Naive thymus-derived CD4-positive, alpha-beta T cell (primary cell): ENCODE data around the gene GNA14. TPM values are rescaled to one million over a fixed set of nuclear protein-coding genes. Genes with fewer than 3 reads are reported as not detected.

ENCODE experiments used
- ATAC-seq: fragments of 150-1000 bp; cut with Tn5 transposase; 2 replicates; pipeline ENCODE4 v1.10.0; 2021; ENCODE audit warnings: mild to moderate bottlenecking, moderate library complexity
- CTCF ChIA-PET: fragments of 350-600 bp; sonication (Branson Sonifier 250); formaldehyde crosslinking; loops from one replicate; lab custom pipeline; 2021; ENCODE audit warnings: antibody characterized with exemption; lab: Charles Lee
- POLR2A ChIA-PET: fragments of 350-600 bp; sonication (Branson Sonifier 250); formaldehyde crosslinking; loops from one replicate; lab custom pipeline; 2021; ENCODE audit warnings: antibody characterized with exemption, inconsistent platforms; lab: Charles Lee
- DNase-seq, 9 donors: peaks; one replicate each; pipeline versions ENCODE4 v3.0.0 to v3.0.0-alpha.2; 2020 to 2022; ENCODE audit warnings: mixed read lengths in 1 of 9
- H3K27ac ChIP-seq: one replicate; pipeline ENCODE4 v1.7.0; 2013; ENCODE audit warnings: mild to moderate bottlenecking, low read depth, low read length, moderate library complexity
- H3K27me3 ChIP-seq, 2 donors: one replicate each; pipeline ENCODE4 v1.7.0; 2013; ENCODE audit warnings: low read length in 2 of 2, mild to moderate bottlenecking in 2 of 2, moderate library complexity in 2 of 2; ENCODE audit not compliant: control insufficient read depth in 2 of 2, insufficient read depth in 2 of 2
- H3K36me3 ChIP-seq, 3 experiments: 1 replicate in 2 of 3; 2 replicates in 1 of 3; pipeline ENCODE4 v1.7.0; 2013; ENCODE audit warnings: low read length in 3 of 3, mild to moderate bottlenecking in 3 of 3, moderate library complexity in 1 of 3; ENCODE audit not compliant: insufficient read depth in 3 of 3, control insufficient read depth in 2 of 3
- H3K4me1 ChIP-seq, 2 donors: one replicate each; pipeline ENCODE4 v1.7.0; 2013; ENCODE audit warnings: low read length in 2 of 2, mild to moderate bottlenecking in 2 of 2, moderate library complexity in 1 of 2; ENCODE audit not compliant: control insufficient read depth in 2 of 2, insufficient read depth in 2 of 2
- H3K4me3 ChIP-seq: 2 replicates; pipeline ENCODE4 v1.7.0; 2013; ENCODE audit warnings: mild to moderate bottlenecking, low read length
- H3K9me3 ChIP-seq, 3 experiments: 1 replicate in 2 of 3; 2 replicates in 1 of 3; pipeline ENCODE4 v1.7.0; 2013; ENCODE audit warnings: low read length in 3 of 3; ENCODE audit not compliant: control insufficient read depth in 2 of 3
- H3K27ac Mint-ChIP-seq, 9 donors: one replicate each; pipeline ENCODE4 v1.8.0; 2020 to 2022; ENCODE audit warnings: mixed read lengths in 9 of 9, mild to moderate bottlenecking in 8 of 9, moderate library complexity in 5 of 9, inconsistent platforms in 2 of 9
- H3K27me3 Mint-ChIP-seq, 5 donors: one replicate each; pipeline ENCODE4 v1.8.0; 2021 to 2022; ENCODE audit warnings: mixed read lengths in 5 of 5, mild to moderate bottlenecking in 1 of 5
- H3K36me3 Mint-ChIP-seq, 5 donors: one replicate each; pipeline ENCODE4 v1.8.0; 2020 to 2022; ENCODE audit warnings: mixed read lengths in 5 of 5, mild to moderate bottlenecking in 3 of 5, inconsistent platforms in 1 of 5
- H3K4me1 Mint-ChIP-seq, 7 donors: one replicate each; pipeline ENCODE4 v1.8.0; 2020 to 2022; ENCODE audit warnings: mixed read lengths in 7 of 7, mild to moderate bottlenecking in 3 of 7, inconsistent platforms in 1 of 7
- H3K4me3 Mint-ChIP-seq, 10 donors: one replicate each; pipeline ENCODE4 v1.8.0; 2020 to 2022; ENCODE audit warnings: mild to moderate bottlenecking in 10 of 10, mixed read lengths in 10 of 10, moderate library complexity in 6 of 10, inconsistent platforms in 2 of 10
- H3K9me3 Mint-ChIP-seq, 11 donors: one replicate each; pipeline ENCODE4 v1.8.0; 2020 to 2022; ENCODE audit warnings: mixed read lengths in 11 of 11, mild to moderate bottlenecking in 4 of 11, inconsistent platforms in 1 of 11, moderate library complexity in 1 of 11
- intact Hi-C, 2 donors: fragments of 100-400 bp; cut with micrococcal nuclease; formaldehyde crosslinking; loops; one replicate each; pipeline ENCODE4 v1.15.1; 2023
- polyA plus RNA-seq, 2 donors: library from polyadenylated mRNA; unstranded; fragments of 300-500 nt; fragmentation: Illumina TruSeq; gene quantifications; one replicate each; pipeline ENCODE4 v1.2.3, GENCODE V29; 2021
- total RNA-seq, 6 experiments: library from RNA in 5 of 6; stranded (reverse) in 5 of 6; gene quantifications; 1 replicate in 5 of 6; 2 replicates in 1 of 6; pipeline ENCODE4 v1.2.3 and lab custom pipeline; 2021 to 2026

The GNA14 gene
- total and polyA plus RNA-seq, 7 experiments from 2014 or later = 0.34 TPM; not detected in 6

- Histone ChIP-seq H3K36me3 (no peaks in the 10 kb centered on the region), H3K27ac (no peak overlapping the region), H3K4me3 (no peak overlapping the region), H3K9me3 (peaks cover 0 to 4% (median 0%) of the 10 kb centered on the region in 3 experiments), H3K4me1 (no peaks in the 10 kb centered on the region), H3K27me3 (no peaks in the 10 kb centered on the region)
- Mint-ChIP-seq H3K4me1 (no peaks in the 10 kb centered on the region), H3K9me3 (peaks cover 0 to 9% (median 4%) of the 10 kb centered on the region in 11 donors), H3K27ac (no peak overlapping the region), H3K27me3 (peaks cover 0 to 4% (median 2%) of the 10 kb centered on the region in 5 donors), H3K36me3 (no peaks in the 10 kb centered on the region), H3K4me3 (no peak overlapping the region)
- ATAC-seq (no peak), DNase-seq (no peak)
- intact Hi-C loops = no loop called here
- ChIA-PET CTCF (no interaction called here), POLR2A (no interaction called here)
Measured at GRCh38 chr9:77547106-77547730, 100.9 kb downstream of the GNA14 start.

GRCh38 chr9:77546376-77546950, 101.7 kb downstream of the GNA14 start:
- no peak overlapping the region for H3K27ac ChIP-seq
- CTCF ChIA-PET = no interaction called here
- H3K9me3 Mint-ChIP-seq = peaks cover 0 to 16% (median 9%) of the 10 kb centered on the region in 11 donors

GRCh38 chr9:77544546-77544945, 103.6 kb downstream of the GNA14 start:
- Histone ChIP-seq H3K36me3 (no peaks in the 10 kb centered on the region), H3K9me3 (peaks cover 0 to 18% (median 0%) of the 10 kb centered on the region in 3 experiments), H3K4me1 (no peaks in the 10 kb centered on the region), H3K27me3 (no peaks in the 10 kb centered on the region), H3K27ac (no peak overlapping the region), H3K4me3 (no peak overlapping the region)
- ChIA-PET CTCF (no interaction called here), POLR2A (no interaction called here)
- ATAC-seq (no peak), DNase-seq (no peak)
- Mint-ChIP-seq H3K27ac (no peak overlapping the region), H3K4me1 (no peaks in the 10 kb centered on the region), H3K36me3 (peaks cover 0 to 13% (median 0%) of the 10 kb centered on the region in 5 donors), H3K27me3 (peaks cover 0 to 10% (median 4%) of the 10 kb centered on the region in 5 donors), H3K4me3 (no peak overlapping the region), H3K9me3 (peaks cover 0 to 34% (median 22%) of the 10 kb centered on the region in 11 donors)
- intact Hi-C loops = no loop called here

More at GRCh38 chr9:77546376-77546950, 101.7 kb downstream of the GNA14 start:
- DNase-seq (no peak), ATAC-seq (no peak)
- H3K36me3 Mint-ChIP-seq = peaks cover 0 to 5% (median 0%) of the 10 kb centered on the region in 5 donors
- H3K27ac Mint-ChIP-seq = no peak overlapping the region
- H3K27me3 ChIP-seq = no peaks in the 10 kb centered on the region
- no peaks in the 10 kb centered on the region for H3K36me3 ChIP-seq
- POLR2A ChIA-PET = no interaction called here
- H3K4me3 ChIP-seq = no peak overlapping the region
- no peak overlapping the region for H3K4me3 Mint-ChIP-seq
- intact Hi-C loops = no loop called here
- no peaks in the 10 kb centered on the region for H3K4me1 ChIP-seq
- no peaks in the 10 kb centered on the region for H3K4me1 Mint-ChIP-seq
- peaks cover 0 to 12% (median 0%) of the 10 kb centered on the region in 3 experiments for H3K9me3 ChIP-seq
- H3K27me3 Mint-ChIP-seq = peaks cover 0 to 4% (median 2%) of the 10 kb centered on the region in 5 donors

GRCh38 chr9:77543131-77543822, 104.8 kb downstream of the GNA14 start:
- H3K4me1 Mint-ChIP-seq = no peaks in the 10 kb centered on the region
- H3K4me1 ChIP-seq = no peaks in the 10 kb centered on the region
- ChIA-PET POLR2A (no interaction called here), CTCF (no interaction called here)
- no peaks in the 10 kb centered on the region for H3K36me3 ChIP-seq
- intact Hi-C loops = no loop called here
- H3K27me3 Mint-ChIP-seq = peaks cover 0 to 16% (median 8%) of the 10 kb centered on the region in 5 donors
- H3K4me3 Mint-ChIP-seq = no peak overlapping the region
- H3K27ac Mint-ChIP-seq = no peak overlapping the region
- H3K9me3 ChIP-seq = peaks cover 0 to 18% (median 0%) of the 10 kb centered on the region in 3 experiments
- no peak for ATAC-seq
- peaks cover 0 to 13% (median 0%) of the 10 kb centered on the region in 5 donors for H3K36me3 Mint-ChIP-seq
- H3K4me3 ChIP-seq = no peak overlapping the region
- no peak for DNase-seq
- H3K27me3 ChIP-seq = no peaks in the 10 kb centered on the region
- no peak overlapping the region for H3K27ac ChIP-seq
- peaks cover 4 to 40% (median 24%) of the 10 kb centered on the region in 11 donors for H3K9me3 Mint-ChIP-seq

GRCh38 chr9:77541600-77541999, 106.5 kb downstream of the GNA14 start:
- CTCF ChIA-PET = no interaction called here
- Mint-ChIP-seq H3K27ac (no peak overlapping the region), H3K4me1 (no peaks in the 10 kb centered on the region), H3K36me3 (peaks cover 0 to 13% (median 0%) of the 10 kb centered on the region in 5 donors), H3K27me3 (peaks cover 0 to 16% (median 8%) of the 10 kb centered on the region in 5 donors), H3K9me3 (peaks cover 6 to 40% (median 24%) of the 10 kb centered on the region in 11 donors), H3K4me3 (no peak overlapping the region)
- Histone ChIP-seq H3K4me3 (no peak overlapping the region), H3K4me1 (no peaks in the 10 kb centered on the region), H3K9me3 (peaks cover 0 to 18% (median 0%) of the 10 kb centered on the region in 3 experiments), H3K27me3 (no peaks in the 10 kb centered on the region), H3K36me3 (no peaks in the 10 kb centered on the region), H3K27ac (no peak overlapping the region)
- DNase-seq (no peak), ATAC-seq (no peak)
- POLR2A ChIA-PET = no interaction called here
- intact Hi-C loops = no loop called here

GRCh38 chr9:77541055-77541454, 107.1 kb downstream of the GNA14 start:
- Histone ChIP-seq H3K36me3 (no peaks in the 10 kb centered on the region), H3K27me3 (no peaks in the 10 kb centered on the region), H3K4me3 (no peak overlapping the region), H3K4me1 (no peaks in the 10 kb centered on the region), H3K9me3 (peaks cover 0 to 18% (median 0%) of the 10 kb centered on the region in 3 experiments), H3K27ac (no peak overlapping the region)
- Mint-ChIP-seq H3K9me3 (peaks cover 6 to 40% (median 24%) of the 10 kb centered on the region in 11 donors), H3K27me3 (peaks cover 0 to 12% (median 8%) of the 10 kb centered on the region in 5 donors), H3K27ac (no peak overlapping the region), H3K4me1 (no peaks in the 10 kb centered on the region), H3K36me3 (peaks cover 0 to 13% (median 0%) of the 10 kb centered on the region in 5 donors), H3K4me3 (no peak overlapping the region)
- POLR2A ChIA-PET = no interaction called here
- ATAC-seq (no peak), DNase-seq (no peak)
- CTCF ChIA-PET = no interaction called here
- intact Hi-C loops = no loop called here
